ENCODE results near the gene MAEA. TPM values are rescaled to one million over a fixed set of nuclear protein-coding genes. Genes with fewer than 3 reads are reported as not detected.
A peak's percentile ranks its signal among the peaks of the same experiment; 100 is the strongest.

The MAEA gene
- total RNA-seq, 2 experiments from 2014 or later: 61.5 to 63.2 TPM

DNA sequence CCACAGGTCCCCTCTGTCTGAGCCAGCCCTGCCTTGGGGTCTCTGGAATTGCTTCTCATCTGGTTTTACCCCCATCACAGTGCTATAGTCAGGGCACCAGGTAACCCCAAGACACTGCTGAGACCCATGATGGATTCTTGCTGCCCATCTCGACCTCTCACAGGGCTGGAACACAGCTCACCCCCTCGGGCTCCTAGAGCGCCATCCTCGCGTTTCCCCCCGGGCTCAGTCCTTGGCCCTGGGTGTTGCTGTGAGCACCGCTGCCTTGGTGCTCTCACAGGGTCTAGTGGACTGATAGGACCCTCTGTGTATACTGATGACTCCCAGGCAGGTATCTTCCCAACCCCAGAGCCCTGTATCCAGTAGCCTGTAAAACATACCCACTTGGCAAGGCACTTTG, 8.8 kb downstream of the MAEA start:
- H3K36me3 Mint-ChIP-seq (ENCODE audit: low read depth): peaks cover 56% of the 10 kb centered on the region
- H3K27me3 Mint-ChIP-seq: no peaks in the 10 kb centered on the region
- H3K4me1 Mint-ChIP-seq (ENCODE audit: low read depth): peaks cover 59% of the 10 kb centered on the region
- H3K27ac Mint-ChIP-seq: no peak overlapping the region
- no peak overlapping the region for H3K4me3 Mint-ChIP-seq
- POLR2A ChIA-PET: interaction anchor here (2.2 kb wide), 1 partner anchor 9 kb away, joined by 7 read pairs; the partner anchor contains the start of gene MAEA
- Histone ChIP-seq H3K27me3 (ENCODE audit: control insufficient read depth in 1 of 2, insufficient read depth in 2 of 2, low read length in 2 of 2) (no peaks in the 10 kb centered on the region), H3K27ac (ENCODE audit: low read depth in 1 of 2, low read length in 2 of 2) (no peak overlapping the region), H3K9me3 (ENCODE audit: control insufficient read depth in 1 of 2, insufficient read depth in 1 of 2, low read length in 2 of 2) (no peaks in the 10 kb centered on the region), H3K36me3 (ENCODE audit: insufficient read depth, low read length) (peaks cover 54% of the 10 kb centered on the region), H3K4me1 (ENCODE audit: insufficient read depth, low read length) (peaks cover 51% of the 10 kb centered on the region), H3K4me3 (ENCODE audit: low read length) (no peak overlapping the region)
- DNase-seq: peak in 1 of 14 experiments; percentile 4
- intact Hi-C loops (cut with DNase I, micrococcal nuclease): no loop called here
- no peak for ATAC-seq (ENCODE audit: poor library complexity)
- CTCF ChIA-PET: no interaction called here
- TF ChIP-seq CTCF (IDR thresholded peaks at IDR 0.05): no peak
- H3K9me3 Mint-ChIP-seq: no peaks in the 10 kb centered on the region

DNA sequence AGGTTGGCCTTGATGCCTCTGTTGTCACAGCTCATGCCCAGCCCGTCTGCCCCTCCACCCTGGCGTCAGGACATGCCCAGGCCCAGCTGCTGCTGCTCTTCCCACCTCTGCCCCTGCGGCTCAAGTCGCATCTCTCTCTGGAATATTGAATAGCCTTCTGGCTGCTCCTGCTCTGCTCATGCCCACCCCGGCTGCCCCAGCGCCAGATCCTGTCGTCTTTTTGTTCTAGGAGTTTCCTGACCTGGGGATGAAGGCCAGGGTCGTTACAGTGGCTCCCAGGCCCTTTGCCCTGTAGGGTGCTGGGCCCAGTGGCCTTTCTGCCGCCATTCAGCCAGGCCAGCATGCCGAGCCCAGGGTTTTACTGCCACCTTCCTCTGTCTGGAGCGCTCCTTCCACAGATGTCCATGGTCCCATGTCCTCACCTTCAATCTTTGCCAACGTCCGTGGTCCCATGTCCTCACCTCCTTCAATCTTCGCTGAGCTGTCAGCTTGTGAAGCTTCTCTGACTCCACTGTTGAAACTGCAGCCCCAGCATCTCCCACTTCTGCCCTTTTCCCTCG, 9.7 kb downstream of the MAEA start:
- no peaks in the 10 kb centered on the region for H3K27me3 ChIP-seq (ENCODE audit: control insufficient read depth in 1 of 2, insufficient read depth in 2 of 2, low read length in 2 of 2)
- no peaks in the 10 kb centered on the region for H3K27me3 Mint-ChIP-seq
- H3K9me3 Mint-ChIP-seq: no peaks in the 10 kb centered on the region
- DNase-seq (peak in 1 of 14 experiments; percentile 24), ATAC-seq (ENCODE audit: poor library complexity) (no peak)
- peaks cover 47% of the 10 kb centered on the region for H3K36me3 ChIP-seq (ENCODE audit: insufficient read depth, low read length)
- H3K27ac ChIP-seq (ENCODE audit: low read depth in 1 of 2, low read length in 2 of 2): no peak overlapping the region
- no peaks in the 10 kb centered on the region for H3K9me3 ChIP-seq (ENCODE audit: control insufficient read depth in 1 of 2, insufficient read depth in 1 of 2, low read length in 2 of 2)
- ChIA-PET CTCF (no interaction called here), POLR2A (interaction anchor here (2.2 kb wide), 1 partner anchor 10 kb away, joined by 7 read pairs; the partner anchor contains the start of gene MAEA)
- H3K4me3 ChIP-seq (ENCODE audit: low read length): no peak overlapping the region
- peak overlapping the region; percentile 15 for H3K4me3 Mint-ChIP-seq
- peaks cover 56% of the 10 kb centered on the region for H3K36me3 Mint-ChIP-seq (ENCODE audit: low read depth)
- H3K4me1 Mint-ChIP-seq (ENCODE audit: low read depth): peaks cover 50% of the 10 kb centered on the region
- H3K27ac Mint-ChIP-seq: peak overlapping the region; percentile 71
- intact Hi-C loops (cut with DNase I, micrococcal nuclease): no loop called here
- peaks cover 42% of the 10 kb centered on the region for H3K4me1 ChIP-seq (ENCODE audit: insufficient read depth, low read length)
- TF ChIP-seq CTCF (IDR thresholded peaks at IDR 0.05): no peak

DNA sequence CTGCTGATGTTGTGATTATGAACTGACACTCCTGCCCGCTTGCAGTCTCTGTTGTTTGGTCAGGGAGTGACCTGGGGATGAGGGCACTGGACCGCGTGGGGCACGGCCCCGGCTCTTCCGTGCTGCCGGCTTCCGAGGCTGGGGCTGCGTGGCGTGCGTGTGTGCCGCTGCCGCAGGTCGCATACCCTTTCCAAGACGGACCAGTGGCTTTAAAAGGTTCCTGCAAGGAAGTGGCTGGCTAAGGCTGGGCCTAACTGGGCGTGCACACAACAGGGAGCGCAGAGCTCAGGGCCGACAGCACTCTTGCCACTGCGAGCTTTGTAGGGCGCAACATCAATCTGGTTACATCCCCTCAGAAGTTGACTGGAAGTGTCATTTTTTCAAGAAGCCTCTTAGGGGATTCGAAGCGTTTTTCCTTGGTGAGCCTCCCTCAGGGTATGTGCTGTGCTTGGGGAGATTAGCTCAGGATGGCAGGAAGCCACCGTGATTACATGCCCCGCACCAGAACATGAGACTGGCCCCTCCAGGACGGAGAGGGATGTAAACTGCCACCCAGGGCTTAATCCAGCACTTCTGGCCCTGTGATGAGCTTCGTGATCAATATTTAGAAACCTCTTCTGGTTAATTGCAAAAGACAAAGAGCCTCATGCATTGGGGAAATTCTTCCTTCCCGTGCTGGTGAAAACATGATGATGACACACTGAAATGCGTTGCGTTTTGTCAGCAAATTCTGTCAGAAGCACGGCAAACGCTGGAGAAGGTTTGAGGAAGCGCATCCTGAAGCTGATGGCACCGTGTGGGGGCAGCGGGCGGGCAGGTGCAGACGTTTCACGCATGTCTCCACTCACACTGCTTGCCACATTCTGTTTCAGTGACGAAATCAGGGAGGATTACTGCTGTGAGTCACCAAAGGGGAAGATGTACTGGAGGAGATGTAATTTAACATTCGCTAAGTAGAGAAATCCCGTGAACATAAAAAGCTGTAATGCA, 11.1 kb downstream of the MAEA start:
- Mint-ChIP-seq H3K4me1 (ENCODE audit: low read depth) (peaks cover 56% of the 10 kb centered on the region), H3K4me3 (peak overlapping the region; percentile 47), H3K27me3 (no peaks in the 10 kb centered on the region), H3K36me3 (ENCODE audit: low read depth) (peaks cover 63% of the 10 kb centered on the region), H3K27ac (peak overlapping the region; percentile 72), H3K9me3 (no peaks in the 10 kb centered on the region)
- intact Hi-C loops (cut with DNase I, micrococcal nuclease): no loop called here
- POLR2A ChIA-PET: interaction anchor here (2.2 kb wide), 1 partner anchor 11 kb away, joined by 7 read pairs; the partner anchor contains the start of gene MAEA
- Histone ChIP-seq H3K4me3 (ENCODE audit: low read length) (no peak overlapping the region), H3K9me3 (ENCODE audit: control insufficient read depth in 1 of 2, insufficient read depth in 1 of 2, low read length in 2 of 2) (no peaks in the 10 kb centered on the region), H3K27me3 (ENCODE audit: control insufficient read depth in 1 of 2, insufficient read depth in 2 of 2, low read length in 2 of 2) (no peaks in the 10 kb centered on the region), H3K36me3 (ENCODE audit: insufficient read depth, low read length) (peaks cover 53% of the 10 kb centered on the region), H3K4me1 (ENCODE audit: insufficient read depth, low read length) (peaks cover 39% of the 10 kb centered on the region), H3K27ac (ENCODE audit: low read depth in 1 of 2, low read length in 2 of 2) (peak overlapping the region in 1 of 2 donors; percentile 52)
- CTCF ChIA-PET: no interaction called here
- TF ChIP-seq CTCF (IDR thresholded peaks at IDR 0.05): no peak
- DNase-seq (peak in 5 of 14 experiments; percentile 34 to 83 (median 47)), ATAC-seq (ENCODE audit: poor library complexity) (peak; percentile 83)
